KMS-11 (cell line): ENCODE results near the gene PSME2.

ENCODE experiments used
- H2AFZ ChIP-seq: fragments of 200-600 bp; sonication (generic); 2 replicates; pipeline ENCODE4 v1.6.1; 2016; ENCODE audit warnings: antibody characterized with exemption, mixed run types, low read depth
- H3K27ac ChIP-seq: fragments of 200-600 bp; sonication (generic); 2 replicates; pipeline ENCODE4 v1.6.1; 2016; ENCODE audit warnings: mild to moderate bottlenecking, mixed run types
- H3K27me3 ChIP-seq: fragments of 200-600 bp; sonication (generic); 2 replicates; pipeline ENCODE4 v1.6.1; 2017; ENCODE audit warnings: mild to moderate bottlenecking, low read depth, mixed run types, moderate library complexity; ENCODE audit not compliant: insufficient read depth
- H3K36me3 ChIP-seq: fragments of 200-600 bp; sonication (generic); 2 replicates; pipeline ENCODE4 v1.6.1; 2017; ENCODE audit warnings: mild to moderate bottlenecking, mixed run types; ENCODE audit not compliant: insufficient read depth
- H3K4me1 ChIP-seq: fragments of 200-600 bp; sonication (generic); 2 replicates; pipeline ENCODE4 v1.6.1; 2016; ENCODE audit warnings: mild to moderate bottlenecking, low read depth, mixed run types; ENCODE audit not compliant: poor library complexity, severe bottlenecking
- H3K4me2 ChIP-seq: fragments of 200-600 bp; sonication (generic); 2 replicates; pipeline ENCODE4 v1.7.0; 2016; ENCODE audit warnings: mild to moderate bottlenecking, mixed run types
- H3K4me3 ChIP-seq: fragments of 200-600 bp; sonication (generic); IDR thresholded peaks from 2 replicates; pipeline ENCODE4 v1.6.1; 2017; ENCODE audit warnings: low read depth, low read length, mixed read lengths; ENCODE audit not compliant: insufficient read depth
- H3K79me2 ChIP-seq: fragments of 200-600 bp; sonication (generic); 2 replicates; pipeline ENCODE4 v1.6.1; 2016; ENCODE audit warnings: low read depth, mixed run types; ENCODE audit not compliant: insufficient read depth
- H3K9ac ChIP-seq: fragments of 200-600 bp; sonication (generic); 2 replicates; pipeline ENCODE4 v1.6.1; 2016; ENCODE audit warnings: mild to moderate bottlenecking, mixed run types
- H4K20me1 ChIP-seq: fragments of 200-600 bp; sonication (generic); 2 replicates; pipeline ENCODE4 v1.6.1; 2016; ENCODE audit warnings: mild to moderate bottlenecking, mixed run types; ENCODE audit not compliant: insufficient read depth
- TF ChIP-seq, protein P1 (sequence below): fragments of 200-600 bp; sonication (generic); conservative IDR thresholded peaks from 2 replicates; pipeline ENCODE4 v1.6.1; 2017; ENCODE audit warnings: low read depth, mild to moderate bottlenecking, antibody characterized with exemption, low read length, moderate library complexity, mixed read lengths

Gene PSME2

DNA sequence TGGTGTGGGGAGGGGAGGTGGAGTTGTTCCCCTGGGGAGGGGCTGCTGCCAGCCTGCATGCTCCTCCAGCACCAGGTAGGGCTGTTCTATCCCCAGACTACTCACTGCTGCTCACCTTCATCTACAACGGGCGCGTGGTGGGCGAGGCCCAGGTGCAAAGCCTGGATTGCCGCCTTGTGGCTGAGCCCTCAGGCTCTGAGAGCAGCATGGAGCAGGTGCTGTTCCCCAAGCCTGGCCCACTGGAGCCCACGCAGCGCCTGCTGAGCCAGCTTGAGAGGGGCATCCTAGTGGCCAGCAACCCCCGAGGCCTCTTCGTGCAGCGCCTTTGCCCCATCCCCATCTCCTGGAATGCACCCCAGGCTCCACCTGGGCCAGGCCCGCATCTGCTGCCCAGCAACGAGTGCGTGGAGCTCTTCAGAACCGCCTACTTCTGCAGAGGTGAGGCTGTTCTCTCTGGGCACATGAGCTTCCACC is 18.1 kb upstream of the PSME2 start:
- no peak overlapping the region for H3K27ac ChIP-seq
- H3K4me1 ChIP-seq, result peaks cover 22% of the 10 kb centered on the region
- TF ChIP-seq, protein P1, sequence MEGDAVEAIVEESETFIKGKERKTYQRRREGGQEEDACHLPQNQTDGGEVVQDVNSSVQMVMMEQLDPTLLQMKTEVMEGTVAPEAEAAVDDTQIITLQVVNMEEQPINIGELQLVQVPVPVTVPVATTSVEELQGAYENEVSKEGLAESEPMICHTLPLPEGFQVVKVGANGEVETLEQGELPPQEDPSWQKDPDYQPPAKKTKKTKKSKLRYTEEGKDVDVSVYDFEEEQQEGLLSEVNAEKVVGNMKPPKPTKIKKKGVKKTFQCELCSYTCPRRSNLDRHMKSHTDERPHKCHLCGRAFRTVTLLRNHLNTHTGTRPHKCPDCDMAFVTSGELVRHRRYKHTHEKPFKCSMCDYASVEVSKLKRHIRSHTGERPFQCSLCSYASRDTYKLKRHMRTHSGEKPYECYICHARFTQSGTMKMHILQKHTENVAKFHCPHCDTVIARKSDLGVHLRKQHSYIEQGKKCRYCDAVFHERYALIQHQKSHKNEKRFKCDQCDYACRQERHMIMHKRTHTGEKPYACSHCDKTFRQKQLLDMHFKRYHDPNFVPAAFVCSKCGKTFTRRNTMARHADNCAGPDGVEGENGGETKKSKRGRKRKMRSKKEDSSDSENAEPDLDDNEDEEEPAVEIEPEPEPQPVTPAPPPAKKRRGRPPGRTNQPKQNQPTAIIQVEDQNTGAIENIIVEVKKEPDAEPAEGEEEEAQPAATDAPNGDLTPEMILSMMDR, result no peak
- H3K9ac ChIP-seq, result no peak overlapping the region
- no peaks in the 10 kb centered on the region for H3K79me2 ChIP-seq
- H3K4me2 ChIP-seq, result no peak overlapping the region
- H4K20me1 ChIP-seq, result no peaks in the 10 kb centered on the region
- no peak overlapping the region for H3K4me3 ChIP-seq
- H2AFZ ChIP-seq, result no peak overlapping the region
- no peaks in the 10 kb centered on the region for H3K27me3 ChIP-seq
- H3K36me3 ChIP-seq, result no peaks in the 10 kb centered on the region

DNA sequence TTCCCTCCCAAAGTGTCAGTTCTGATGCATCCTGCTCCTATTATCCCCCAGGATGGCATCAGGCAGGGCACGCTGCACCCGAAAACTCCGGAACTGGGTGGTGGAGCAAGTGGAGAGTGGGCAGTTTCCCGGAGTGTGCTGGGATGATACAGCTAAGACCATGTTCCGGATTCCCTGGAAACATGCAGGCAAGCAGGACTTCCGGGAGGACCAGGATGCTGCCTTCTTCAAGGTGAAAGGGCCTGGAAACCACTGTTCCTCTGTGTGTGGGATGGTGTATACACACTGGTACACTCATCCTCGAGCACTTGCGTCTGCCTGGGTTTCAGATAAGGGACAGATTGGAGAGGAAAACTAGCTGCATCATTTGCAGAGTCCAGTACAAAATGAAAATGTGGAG is 15.7 kb upstream of the PSME2 start:
- H3K27ac ChIP-seq, result no peak overlapping the region
- no peaks in the 10 kb centered on the region for H3K79me2 ChIP-seq
- TF ChIP-seq, protein P1, result no peak
- H3K4me2 ChIP-seq, result peak overlapping the region; percentile 79
- no peak overlapping the region for H2AFZ ChIP-seq
- no peaks in the 10 kb centered on the region for H4K20me1 ChIP-seq
- peaks cover 14% of the 10 kb centered on the region for H3K4me1 ChIP-seq
- no peak overlapping the region for H3K4me3 ChIP-seq
- H3K27me3 ChIP-seq, result no peaks in the 10 kb centered on the region
- H3K9ac ChIP-seq, result no peak overlapping the region
- no peaks in the 10 kb centered on the region for H3K36me3 ChIP-seq

DNA sequence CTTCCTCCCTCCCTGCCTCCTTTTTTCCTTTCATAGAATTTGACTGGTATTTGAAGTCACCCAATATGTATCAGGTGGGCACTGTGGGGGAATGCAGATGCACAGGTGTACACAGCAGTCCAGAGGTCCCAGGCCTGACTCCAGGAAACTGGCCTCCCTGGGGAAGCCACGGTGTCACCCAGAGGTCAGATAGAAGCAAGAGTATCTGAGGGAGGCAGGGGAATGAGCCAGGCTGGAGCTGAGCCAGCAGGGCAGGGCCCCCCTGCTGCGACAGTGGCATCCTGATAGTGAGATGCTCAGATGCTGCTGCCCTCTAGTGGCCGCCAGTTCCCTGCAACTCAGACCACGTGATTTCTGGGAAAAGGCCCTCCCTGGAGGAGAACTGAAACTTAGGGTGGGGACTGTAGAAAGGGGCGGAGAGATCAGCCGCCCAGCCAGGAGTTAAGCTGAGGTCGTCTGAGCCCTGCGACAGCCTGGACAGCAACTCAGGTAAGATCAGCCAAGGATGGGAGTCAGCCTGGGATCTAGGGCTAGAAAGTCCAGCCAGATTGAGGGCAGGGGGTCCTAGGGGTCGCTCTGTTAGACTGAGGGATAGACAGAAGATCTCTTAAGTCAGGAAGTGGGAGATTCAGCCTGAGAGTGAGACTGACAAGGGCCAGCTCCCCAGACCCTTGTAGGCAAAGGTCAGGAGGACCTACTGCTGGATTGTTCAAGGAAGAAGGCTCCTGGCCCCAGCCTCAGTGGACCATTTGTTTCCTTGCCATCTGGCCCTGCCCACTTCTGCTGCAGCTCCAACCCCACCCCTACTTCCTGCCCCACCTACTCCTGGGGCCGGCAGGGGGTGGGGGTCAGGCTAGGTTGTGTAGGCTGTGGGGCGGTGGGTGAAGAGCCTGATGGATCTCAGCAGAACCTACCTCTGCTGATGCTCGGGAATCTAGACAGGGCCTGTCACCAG is 14.7 kb upstream of the PSME2 start, which contains the start of gene IRF9:
Gene IRF9 (plus strand): TSS at position 416 of the 955 bp plus-strand sequence. CDS start 880 bp downstream, outside the sequence.
- Histone ChIP-seq H3K4me2 (peak within 1 kb of the TSS; percentile 79), H4K20me1 (no peaks in the 10 kb centered on the region), H3K36me3 (no peaks in the 10 kb centered on the region), H3K9ac (peak within 1 kb of the TSS; percentile 38; the same call in 1 of the 2 replicates), H3K4me1 (peaks cover 14% of the 10 kb centered on the region), H3K4me3 (no peak within 1 kb of the TSS), H2AFZ (0 out of 2 replicates have a peak within 1 kb of the TSS, but pooled peaks have one; percentile 15), H3K27me3 (no peaks in the 10 kb centered on the region), H3K27ac (peak within 1 kb of the TSS; percentile 14; the same call in 1 of the 2 replicates), H3K79me2 (no peaks in the 10 kb centered on the region)
- TF ChIP-seq, protein P1, result peak; percentile 80

DNA sequence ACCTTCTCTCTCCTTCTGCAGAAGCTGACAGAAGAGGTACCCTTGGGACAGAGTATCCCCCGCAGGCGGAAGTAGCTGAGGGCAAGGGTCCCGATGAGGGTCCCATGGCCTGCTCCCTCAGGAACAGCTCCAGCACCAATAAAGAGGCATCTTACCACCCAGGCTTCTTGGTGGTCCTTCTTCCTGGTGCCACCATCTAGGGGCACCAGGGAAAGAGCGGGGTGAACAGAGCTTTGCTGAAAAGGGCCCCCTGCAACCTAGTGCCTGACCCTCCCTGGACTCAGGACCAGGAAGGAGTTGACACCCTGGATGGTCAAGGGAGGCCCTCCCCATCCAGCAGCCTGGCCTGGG is 14.1 kb upstream of the PSME2 start:
- H3K36me3 ChIP-seq, result no peaks in the 10 kb centered on the region
- no peak overlapping the region for H3K27ac ChIP-seq
- H3K4me1 ChIP-seq, result peaks cover 14% of the 10 kb centered on the region
- no peak overlapping the region for H2AFZ ChIP-seq
- H3K4me2 ChIP-seq, result 0 out of 2 replicates have a peak overlapping the region, but pooled peaks have one; percentile 36
- H3K4me3 ChIP-seq, result no peak overlapping the region
- H3K9ac ChIP-seq, result no peak overlapping the region
- H4K20me1 ChIP-seq, result no peaks in the 10 kb centered on the region
- no peaks in the 10 kb centered on the region for H3K27me3 ChIP-seq
- no peaks in the 10 kb centered on the region for H3K79me2 ChIP-seq
- TF ChIP-seq, protein P1, result no peak
